Body of pancreas (tissue), 4 donors: Measurements from ENCODE around the gene GSE1. TPM values are rescaled to one million over a fixed set of nuclear protein-coding genes. Genes with fewer than 3 reads are reported as not detected.

Source experiments
- ATAC-seq: fragments of 150-250 bp; one replicate; pipeline ENCODE4 v1.9.1; 2016
- DNase-seq, 4 donors: peaks; one replicate each; pipeline ENCODE4 v3.0.0-alpha.2; 2019
- H3K27ac ChIP-seq, 4 donors: fragments of 200-600 bp; sonication (generic); 1 replicate in 3 of 4; 2 replicates in 1 of 4; pipeline versions ENCODE4 v1.5.1 to v1.6.1; 2016 to 2019; ENCODE audit warnings: mild to moderate bottlenecking in 1 of 4, mixed read lengths in 1 of 4, moderate library complexity in 1 of 4
- H3K27me3 ChIP-seq, 2 donors: fragments of 200-600 bp; sonication (generic); one replicate each; pipeline ENCODE4 v1.6.0; 2016; ENCODE audit warnings: mild to moderate bottlenecking in 1 of 2
- H3K36me3 ChIP-seq, 2 donors: fragments of 200-600 bp; sonication (generic); replicated peaks in 1 of 2; 2 replicates each; pipeline ENCODE4 v1.5.1; 2016; ENCODE audit warnings: low read depth in 2 of 2; ENCODE audit not compliant: insufficient read depth in 1 of 2
- H3K4me1 ChIP-seq: fragments of 200-600 bp; sonication (generic); one replicate; pipeline ENCODE4 v1.6.0; 2016
- H3K4me3 ChIP-seq, 2 donors: fragments of 200-600 bp; sonication (generic); 1 replicate in 1 of 2; 2 replicates in 1 of 2; pipeline ENCODE4 v1.5.1; 2016 to 2019
- H3K9me3 ChIP-seq, 3 donors: fragments of 200-600 bp; sonication (generic); 1 replicate in 2 of 3; 2 replicates in 1 of 3; pipeline ENCODE4 v1.5.1; 2016
- POLR2A ChIP-seq, 3 donors: fragments of 450-650 bp; IDR thresholded peaks; one replicate each; pipeline ENCODE4 v1.6.1; 2016; ENCODE audit warnings: antibody characterized with exemption in 3 of 3, mild to moderate bottlenecking in 2 of 3
- WGBS, 2 donors: methylation state at CpG; one replicate each; pipeline ENCODE4 v1.1.5; 2017; 5-methylcytosine and 5-hydroxymethylcytosine counted together
- intact Hi-C: fragments of 100-400 bp; cut with DNase I; formaldehyde crosslinking; loops from one replicate; pipeline ENCODE4 v1.15.1; 2023
- total RNA-seq, 2 donors: library from RNA; depleted of rRNA; stranded (reverse); fragments of >200 nt; gene quantifications; one replicate each; pipeline ENCODE4 v1.1.0, GENCODE V29; 2016
- TF ChIP-seq, protein P1 (sequence below), 7 experiments: fragments of 450-650 bp in 4 of 7; fragments of 200-600 bp in 3 of 7; sonication (generic) in 3 of 7; IDR thresholded peaks; one replicate each; pipeline ENCODE4 v1.5.1; 2016 to 2019; ENCODE audit warnings: antibody characterized with exemption in 7 of 7

GSE1 gene
- total RNA-seq, 2 donors from 2014 or later, result 76.5 to 221 TPM

GRCh38 chr16:85568519-85568918 is 44.6 kb upstream of the GSE1 start:
- no peak for TF ChIP-seq POLR2A (IDR thresholded peaks at IDR 0.05)
- TF ChIP-seq, protein P1, sequence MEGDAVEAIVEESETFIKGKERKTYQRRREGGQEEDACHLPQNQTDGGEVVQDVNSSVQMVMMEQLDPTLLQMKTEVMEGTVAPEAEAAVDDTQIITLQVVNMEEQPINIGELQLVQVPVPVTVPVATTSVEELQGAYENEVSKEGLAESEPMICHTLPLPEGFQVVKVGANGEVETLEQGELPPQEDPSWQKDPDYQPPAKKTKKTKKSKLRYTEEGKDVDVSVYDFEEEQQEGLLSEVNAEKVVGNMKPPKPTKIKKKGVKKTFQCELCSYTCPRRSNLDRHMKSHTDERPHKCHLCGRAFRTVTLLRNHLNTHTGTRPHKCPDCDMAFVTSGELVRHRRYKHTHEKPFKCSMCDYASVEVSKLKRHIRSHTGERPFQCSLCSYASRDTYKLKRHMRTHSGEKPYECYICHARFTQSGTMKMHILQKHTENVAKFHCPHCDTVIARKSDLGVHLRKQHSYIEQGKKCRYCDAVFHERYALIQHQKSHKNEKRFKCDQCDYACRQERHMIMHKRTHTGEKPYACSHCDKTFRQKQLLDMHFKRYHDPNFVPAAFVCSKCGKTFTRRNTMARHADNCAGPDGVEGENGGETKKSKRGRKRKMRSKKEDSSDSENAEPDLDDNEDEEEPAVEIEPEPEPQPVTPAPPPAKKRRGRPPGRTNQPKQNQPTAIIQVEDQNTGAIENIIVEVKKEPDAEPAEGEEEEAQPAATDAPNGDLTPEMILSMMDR (IDR thresholded peaks at IDR 0.05), result no peak
- Histone ChIP-seq H3K9me3 (no peaks in the 10 kb centered on the region), H3K4me1 (peaks cover 55% of the 10 kb centered on the region), H3K36me3 (no peaks in the 10 kb centered on the region), H3K4me3 (no peak overlapping the region), H3K27me3 (no peaks in the 10 kb centered on the region), H3K27ac (peak overlapping the region in 2 of 4 donors; percentile 14 to 71)
- WGBS, 2 donors, result 65 to 69% methylated on average over 7 to 8 of the region's 8 CpGs
- DNase-seq, result peak in 3 of 4 donors; percentile 53 to 63 (median 59)
- peak; percentile 64 for ATAC-seq
- intact Hi-C loops, result no loop called here

GRCh38 chr16:85569039-85569614 is 44.0 kb upstream of the GSE1 start:
- no peak for DNase-seq
- Histone ChIP-seq H3K27me3 (no peaks in the 10 kb centered on the region), H3K4me1 (peaks cover 55% of the 10 kb centered on the region), H3K36me3 (no peaks in the 10 kb centered on the region), H3K4me3 (no peak overlapping the region), H3K9me3 (no peaks in the 10 kb centered on the region), H3K27ac (peak overlapping the region; percentile 30 to 71 (median 52))
- WGBS, 2 donors, result 89 to 96% methylated on average over 10 to 11 of the region's 11 CpGs
- no peak for ATAC-seq
- TF ChIP-seq, protein P1 (IDR thresholded peaks at IDR 0.05), result no peak
- no peak for TF ChIP-seq POLR2A (IDR thresholded peaks at IDR 0.05)
- intact Hi-C loops, result no loop called here

- peak; percentile 39 to 62 (median 50) for DNase-seq
Measured at GRCh38 chr16:85569615-85570212, 43.4 kb upstream of the GSE1 start.

GRCh38 chr16:85570213-85570734 is 42.8 kb upstream of the GSE1 start:
- TF ChIP-seq, protein P1 (IDR thresholded peaks at IDR 0.05), result no peak
- TF ChIP-seq POLR2A (IDR thresholded peaks at IDR 0.05), result no peak
- Histone ChIP-seq H3K27me3 (no peaks in the 10 kb centered on the region), H3K36me3 (no peaks in the 10 kb centered on the region), H3K9me3 (no peaks in the 10 kb centered on the region), H3K27ac (peak overlapping the region; percentile 30 to 71 (median 52)), H3K4me3 (no peak overlapping the region), H3K4me1 (peaks cover 61% of the 10 kb centered on the region)
- ATAC-seq (no peak), DNase-seq (no peak)
- 13 to 29% methylated on average over 10 to 13 of the region's 13 CpGs for WGBS, 2 donors
- intact Hi-C loops, result no loop called here

More at GRCh38 chr16:85569615-85570212, 43.4 kb upstream of the GSE1 start:
- ATAC-seq, result peak; percentile 33
- TF ChIP-seq POLR2A (IDR thresholded peaks at IDR 0.05), result peak in 1 of 3 donors; percentile 31
- TF ChIP-seq, protein P1 (IDR thresholded peaks at IDR 0.05), result no peak
- H3K36me3 ChIP-seq, result no peaks in the 10 kb centered on the region
- no peaks in the 10 kb centered on the region for H3K9me3 ChIP-seq
- peak overlapping the region; percentile 30 to 71 (median 52) for H3K27ac ChIP-seq
- no peak overlapping the region for H3K4me3 ChIP-seq
- 51 to 60% methylated on average over 19 to 20 of the region's 20 CpGs for WGBS, 2 donors
- intact Hi-C loops, result no loop called here
- no peaks in the 10 kb centered on the region for H3K27me3 ChIP-seq
- H3K4me1 ChIP-seq, result peaks cover 55% of the 10 kb centered on the region
